OCI-LY1 (cell line): Measurements from ENCODE around the gene PKNOX2.

Source experiments
- EZH2 ChIP-seq: fragments of 200-600 bp; sonication (generic), shearing (Covaris generic); IDR thresholded peaks from 2 replicates; pipeline ENCODE4 v1.8.0; 2017; ENCODE audit warnings: borderline replicate concordance, mixed run types, mild to moderate bottlenecking, antibody characterized with exemption, low read length, moderate library complexity, mixed read lengths
- TF ChIP-seq, protein P1 (sequence below): fragments of 200-600 bp; sonication (generic), shearing (Covaris generic); IDR thresholded peaks from 2 replicates; pipeline ENCODE4 v1.5.1; 2017; ENCODE audit warnings: mild to moderate bottlenecking, antibody characterized with exemption, low read length, moderate library complexity, mixed read lengths

DNA sequence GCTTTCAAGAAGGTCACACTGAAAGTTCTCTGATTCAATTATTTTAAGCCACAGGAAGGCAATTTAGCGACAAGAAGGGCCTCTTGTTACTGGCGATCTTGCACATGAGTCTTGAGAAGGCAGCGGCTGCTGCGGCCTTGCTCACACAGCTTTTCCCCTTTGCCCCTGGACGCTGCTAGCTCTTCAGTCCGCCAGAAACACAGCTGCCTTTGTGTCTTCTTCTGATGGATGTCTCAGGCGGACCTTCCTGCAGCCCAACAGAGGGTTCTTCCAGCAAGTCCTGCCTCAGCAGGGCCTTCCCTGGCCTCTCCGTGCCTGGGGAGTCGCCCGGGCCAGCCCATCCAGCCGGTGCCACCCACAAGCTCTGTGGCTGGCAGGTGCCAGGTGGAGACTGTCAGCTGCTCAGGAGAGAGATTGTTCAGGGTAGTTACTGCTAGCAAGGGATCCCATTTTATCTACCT lies 59.4 kb downstream of the PKNOX2 start:
- TF ChIP-seq, protein P1, sequence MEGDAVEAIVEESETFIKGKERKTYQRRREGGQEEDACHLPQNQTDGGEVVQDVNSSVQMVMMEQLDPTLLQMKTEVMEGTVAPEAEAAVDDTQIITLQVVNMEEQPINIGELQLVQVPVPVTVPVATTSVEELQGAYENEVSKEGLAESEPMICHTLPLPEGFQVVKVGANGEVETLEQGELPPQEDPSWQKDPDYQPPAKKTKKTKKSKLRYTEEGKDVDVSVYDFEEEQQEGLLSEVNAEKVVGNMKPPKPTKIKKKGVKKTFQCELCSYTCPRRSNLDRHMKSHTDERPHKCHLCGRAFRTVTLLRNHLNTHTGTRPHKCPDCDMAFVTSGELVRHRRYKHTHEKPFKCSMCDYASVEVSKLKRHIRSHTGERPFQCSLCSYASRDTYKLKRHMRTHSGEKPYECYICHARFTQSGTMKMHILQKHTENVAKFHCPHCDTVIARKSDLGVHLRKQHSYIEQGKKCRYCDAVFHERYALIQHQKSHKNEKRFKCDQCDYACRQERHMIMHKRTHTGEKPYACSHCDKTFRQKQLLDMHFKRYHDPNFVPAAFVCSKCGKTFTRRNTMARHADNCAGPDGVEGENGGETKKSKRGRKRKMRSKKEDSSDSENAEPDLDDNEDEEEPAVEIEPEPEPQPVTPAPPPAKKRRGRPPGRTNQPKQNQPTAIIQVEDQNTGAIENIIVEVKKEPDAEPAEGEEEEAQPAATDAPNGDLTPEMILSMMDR = no peak
- no peak for TF ChIP-seq EZH2
